ENCODE results near the gene RFWD3.

DNA sequence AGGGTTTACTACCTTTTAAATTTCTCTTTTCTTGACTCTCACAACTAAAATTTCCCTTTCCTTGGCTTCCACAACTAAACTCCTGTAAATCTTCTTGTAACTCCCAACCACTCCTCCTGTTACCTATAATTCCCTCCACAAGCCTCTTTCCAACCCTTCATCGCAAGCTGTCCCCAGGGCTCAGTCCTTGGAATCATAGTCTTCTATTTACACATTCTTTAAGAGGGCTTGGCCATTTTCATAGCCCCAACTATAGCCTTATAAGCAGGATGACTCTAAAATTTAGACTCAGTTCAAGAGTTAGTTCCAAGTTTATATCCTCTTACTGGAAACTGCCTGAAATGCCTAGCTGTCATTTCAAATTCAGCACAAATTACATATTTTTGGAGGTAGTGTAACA is 83.7 kb downstream of the RFWD3 start:
- TF ChIP-seq POLR2AphosphoS5 (IDR thresholded peaks at IDR 0.05) (no peak), CTCF (IDR thresholded peaks at IDR 0.05) (no peak), POLR2A (IDR thresholded peaks at IDR 0.05) (no peak), EP300 (IDR thresholded peaks at IDR 0.05) (no peak)
